Lung (tissue), 12 donors: ENCODE measurements around the gene GSE1. TPM values are rescaled to one million over a fixed set of nuclear protein-coding genes. Genes with fewer than 3 reads are reported as not detected.
A peak's percentile ranks its signal among the peaks of the same experiment; 100 is the strongest.

Source experiments
- ATAC-seq: fragments of 200-7000 bp; cut with Tn5 transposase; one replicate; pipeline ENCODE4 v1.9.1; 2020; ENCODE audit warnings: moderate number of reproducible peaks; ENCODE audit not compliant: insufficient read depth, low FRiP score
- DNase-seq, 3 donors: peaks; one replicate each; pipeline ENCODE4 v3.0.0-alpha.2; 2013 to 2017
- H3K27ac ChIP-seq, 2 donors: one replicate each; pipeline ENCODE4 v1.5.1; 2013; ENCODE audit warnings: mild to moderate bottlenecking in 2 of 2, moderate library complexity in 2 of 2, control low read depth in 1 of 2, inconsistent platforms in 1 of 2, low read depth in 1 of 2, low read length in 1 of 2
- H3K27me3 ChIP-seq, 3 donors: one replicate each; pipeline ENCODE4 v1.5.1; 2013; ENCODE audit warnings: low read length in 2 of 3; ENCODE audit not compliant: control insufficient read depth in 3 of 3, insufficient read depth in 3 of 3
- H3K36me3 ChIP-seq, 4 donors: one replicate each; pipeline ENCODE4 v1.5.1; 2013; ENCODE audit warnings: low read length in 4 of 4, mild to moderate bottlenecking in 1 of 4, moderate library complexity in 1 of 4; ENCODE audit not compliant: control insufficient read depth in 4 of 4, insufficient read depth in 4 of 4
- H3K4me1 ChIP-seq, 5 donors: one replicate each; pipeline ENCODE4 v1.5.1; 2013; ENCODE audit warnings: low read length in 5 of 5, mild to moderate bottlenecking in 2 of 5, moderate library complexity in 1 of 5; ENCODE audit not compliant: control insufficient read depth in 5 of 5, insufficient read depth in 5 of 5
- H3K4me3 ChIP-seq: one replicate; pipeline ENCODE4 v1.5.1; 2013; ENCODE audit warnings: mild to moderate bottlenecking, control low read depth, moderate library complexity
- H3K9ac ChIP-seq, 2 donors: one replicate each; pipeline ENCODE4 v1.5.1; 2013; ENCODE audit warnings: low read length in 2 of 2, control low read depth in 1 of 2; ENCODE audit not compliant: insufficient read depth in 1 of 2
- H3K9me3 ChIP-seq, 4 donors: one replicate each; pipeline ENCODE4 v1.5.1; 2013; ENCODE audit warnings: low read length in 3 of 4, mild to moderate bottlenecking in 1 of 4, moderate library complexity in 1 of 4; ENCODE audit not compliant: control insufficient read depth in 4 of 4, insufficient read depth in 3 of 4
- CTCF ChIP-seq: IDR thresholded peaks from 2 replicates; pipeline ENCODE4 v1.5.1; 2012; ENCODE audit warnings: mild to moderate bottlenecking; ENCODE audit errors: control extremely low read depth, extremely low read depth
- WGBS, 2 donors: extraction: QIAGEN DNeasy Blood & Tissue Kit; methylation state at CpG; one replicate each; pipeline ENCODE4 v1.1.7; 2013; 5-methylcytosine and 5-hydroxymethylcytosine counted together
- polyA plus RNA-seq, 2 donors: library from polyadenylated mRNA; stranded (reverse); fragments of 200-250 nt; gene quantifications; one replicate each; pipeline ENCODE4 v1.2.1, GENCODE V29; 2013
- total RNA-seq, 2 donors: library from RNA; depleted of rRNA in 1 of 2; stranded (reverse); fragments of >200 nt in 1 of 2; gene quantifications; one replicate each; pipeline ENCODE4 v1.2.1, GENCODE V29; 2014 to 2021
- donor health status: control.
- donor health status: control.
- donor health status: Bipolar disorder and iron deficiency.
- donor health status: healthy.
- donor health status: DM: yes; HTN: yes; CAD: no.

Gene GSE1
- total and polyA plus RNA-seq, 4 donors, result 21.3 to 122 (median 74.7) TPM

GRCh38 chr16:85565340-85565739 is 47.8 kb upstream of the GSE1 start:
- Histone ChIP-seq H3K27ac (no peak overlapping the region), H3K27me3 (no peaks in the 10 kb centered on the region), H3K4me3 (no peak overlapping the region), H3K4me1 (peaks cover 5 to 89% (median 53%) of the 10 kb centered on the region in 5 donors), H3K9me3 (peaks cover 0 to 3% (median 0%) of the 10 kb centered on the region in 4 donors), H3K9ac (no peak overlapping the region), H3K36me3 (no peaks in the 10 kb centered on the region)
- WGBS, 2 donors, result 63 to 81% methylated on average over 9 of the region's 9 CpGs
- DNase-seq, result no peak
- TF ChIP-seq CTCF, result no peak
- ATAC-seq, result no peak

GRCh38 chr16:85565801-85566526 is 47.2 kb upstream of the GSE1 start:
- no peak overlapping the region for H3K27ac ChIP-seq
- H3K27me3 ChIP-seq, result no peaks in the 10 kb centered on the region
- ATAC-seq (no peak), DNase-seq (peak; percentile 68 to 86 (median 83))
- no peak overlapping the region for H3K4me3 ChIP-seq
- WGBS, 2 donors, result 85 to 87% methylated on average over 23 of the region's 23 CpGs
- no peak for TF ChIP-seq CTCF
- H3K4me1 ChIP-seq, result peaks cover 5 to 91% (median 55%) of the 10 kb centered on the region in 5 donors
- no peaks in the 10 kb centered on the region for H3K36me3 ChIP-seq
- H3K9me3 ChIP-seq, result peaks cover 0 to 3% (median 0%) of the 10 kb centered on the region in 4 donors
- H3K9ac ChIP-seq, result peak overlapping the region in 1 of 2 donors; percentile 15

- H3K27ac ChIP-seq, result no peak overlapping the region
- peaks cover 0 to 89% (median 58%) of the 10 kb centered on the region in 5 donors for H3K4me1 ChIP-seq
- DNase-seq, result peak; percentile 81 to 90 (median 83)
- no peak for ATAC-seq
- TF ChIP-seq CTCF, result no peak
- H3K27me3 ChIP-seq, result no peaks in the 10 kb centered on the region
- peak overlapping the region in 1 of 2 donors; percentile 15 for H3K9ac ChIP-seq
- no peak overlapping the region for H3K4me3 ChIP-seq
- peaks cover 0 to 3% (median 0%) of the 10 kb centered on the region in 4 donors for H3K9me3 ChIP-seq
- H3K36me3 ChIP-seq, result no peaks in the 10 kb centered on the region
- WGBS, 2 donors, result 40 to 44% methylated on average over 18 to 19 of the region's 19 CpGs
Measured at GRCh38 chr16:85566561-85567100, 46.5 kb upstream of the GSE1 start.
